KBM-7 (cell line): ENCODE results near the gene ACOT11.

Experiments
- DNase-seq: peaks from one replicate; pipeline ENCODE4 v3.0.0-alpha.2; 2015
- in situ Hi-C: fragments of 300-500 bp; cut with MboI; formaldehyde crosslinking; loops from 2 replicates; pipeline ENCODE4 v1.14.3; 2020; ENCODE audit warnings: low sequenced_read_pairs, low pct_unique_long_range_greater_than_20kb, mixed read lengths

ACOT11 gene

DNA sequence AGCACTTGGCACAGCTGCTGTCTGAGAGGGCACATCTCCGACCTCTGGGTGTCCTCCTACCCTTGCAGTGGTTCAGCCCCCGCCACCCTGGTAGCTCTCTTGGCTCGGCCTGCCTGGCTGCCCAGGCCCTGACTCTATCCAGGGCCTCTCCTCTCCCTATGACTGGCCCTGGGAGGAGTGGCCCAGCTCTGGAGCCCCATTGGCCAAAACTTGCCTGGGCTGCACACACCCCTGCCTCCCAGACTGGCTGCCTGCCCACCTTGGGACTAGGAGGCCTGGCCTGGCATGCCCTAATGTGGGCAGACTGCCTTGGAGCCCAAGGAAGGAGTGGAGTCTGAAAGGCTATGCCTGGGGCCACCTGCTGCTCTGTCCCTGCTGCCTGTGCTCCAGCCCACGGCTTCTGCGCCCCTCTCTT lies 33.6 kb downstream of the ACOT11 start:
- no peak for DNase-seq
- in situ Hi-C loops, result no loop called here

DNA sequence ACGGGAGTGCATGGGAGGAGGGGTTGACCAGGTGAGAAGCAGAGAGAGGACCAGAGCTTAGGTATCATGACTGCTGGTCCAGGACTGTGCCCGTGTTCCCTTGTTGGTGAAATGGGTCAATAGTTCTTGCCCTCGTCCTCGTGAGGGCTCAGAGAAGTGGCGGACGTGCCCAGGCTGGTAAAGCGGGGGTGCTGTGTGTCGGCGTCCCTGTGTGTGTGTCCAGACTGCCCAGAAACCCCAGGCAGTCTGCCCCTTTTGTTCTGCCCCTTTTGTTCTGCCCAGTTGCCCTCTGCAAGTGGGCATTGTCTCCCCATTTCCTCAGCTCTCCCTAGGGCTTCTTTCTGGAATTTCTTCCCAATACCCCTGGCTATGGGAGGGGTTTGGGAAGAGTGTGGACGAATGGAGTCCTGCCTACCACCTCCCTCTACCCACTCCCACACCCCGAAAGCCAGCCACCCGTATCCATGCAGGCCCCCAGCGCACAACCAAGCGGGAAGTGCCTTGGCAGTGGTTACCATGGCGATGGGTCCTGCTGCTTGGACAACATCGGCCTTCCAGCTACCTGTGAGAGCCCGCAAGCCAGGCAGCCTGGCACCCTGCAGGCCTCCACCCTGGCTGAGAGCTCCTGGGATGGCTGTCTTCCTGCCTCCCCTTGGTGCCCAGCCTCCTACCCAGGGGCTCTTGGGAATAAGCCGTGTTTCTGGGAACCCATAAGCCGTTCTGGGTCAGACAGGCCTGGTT lies 34.7 kb downstream of the ACOT11 start:
- DNase-seq, result no peak
- in situ Hi-C loops, result no loop called here

DNA sequence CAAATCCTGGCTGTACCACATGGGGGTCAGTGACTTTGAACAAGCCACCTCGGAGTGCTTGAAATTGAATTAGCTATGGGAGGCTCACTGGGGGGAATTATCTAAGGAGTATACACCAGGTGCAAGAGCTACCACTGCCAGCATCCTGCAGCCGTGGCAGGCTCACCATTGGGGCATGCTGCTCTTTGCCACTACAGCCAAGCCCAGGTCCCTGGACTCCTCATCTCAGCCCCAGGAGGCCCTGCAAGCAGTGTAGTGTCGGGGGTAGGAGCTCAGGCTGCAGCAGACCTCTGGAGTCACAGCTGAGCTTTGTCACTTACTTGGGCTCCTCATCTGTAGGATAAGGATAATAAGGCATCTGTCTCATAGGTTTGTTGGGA lies 35.3 kb downstream of the ACOT11 start:
- DNase-seq, result no peak
- in situ Hi-C loops, result no loop called here

DNA sequence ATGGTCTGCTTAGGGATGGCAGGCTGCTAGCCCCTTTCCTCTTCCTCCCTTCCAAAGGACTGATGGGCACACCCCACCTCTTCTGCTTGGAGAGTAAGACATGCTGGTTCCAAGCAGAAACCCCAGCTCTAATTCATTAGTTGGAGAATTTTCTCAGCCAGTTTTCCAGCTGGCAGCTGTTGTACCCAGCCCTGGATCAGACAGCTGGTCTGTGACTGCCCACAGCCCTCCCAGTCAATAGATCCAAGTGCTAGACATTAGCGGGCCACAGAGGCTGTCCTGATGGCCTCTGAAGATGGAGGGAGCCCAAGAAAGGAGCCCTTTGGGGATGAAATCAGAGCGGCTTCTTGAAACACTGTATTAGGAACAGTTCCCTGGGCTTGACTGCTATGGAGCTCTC lies 35.8 kb downstream of the ACOT11 start:
- in situ Hi-C loops, result no loop called here
- no peak for DNase-seq

DNA sequence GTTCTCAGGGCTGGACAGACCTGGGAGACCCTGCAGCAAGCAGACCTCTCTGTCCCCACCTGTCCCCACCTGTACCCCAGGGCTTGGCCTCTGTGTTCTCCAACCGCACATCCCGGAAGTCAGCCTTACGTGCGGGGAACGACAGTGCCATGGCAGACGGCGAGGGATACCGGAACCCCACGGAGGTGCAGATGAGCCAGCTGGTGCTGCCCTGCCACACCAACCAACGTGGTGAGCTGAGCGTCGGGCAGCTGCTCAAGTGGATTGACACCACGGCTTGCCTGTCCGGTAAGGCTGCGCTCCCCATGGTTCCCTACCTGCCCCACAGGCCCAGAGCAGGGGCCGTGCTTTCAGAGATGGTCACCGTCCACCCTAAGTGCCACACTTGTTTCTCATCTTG lies 36.5 kb downstream of the ACOT11 start:
- DNase-seq, result no peak
- in situ Hi-C loops, result no loop called here

DNA sequence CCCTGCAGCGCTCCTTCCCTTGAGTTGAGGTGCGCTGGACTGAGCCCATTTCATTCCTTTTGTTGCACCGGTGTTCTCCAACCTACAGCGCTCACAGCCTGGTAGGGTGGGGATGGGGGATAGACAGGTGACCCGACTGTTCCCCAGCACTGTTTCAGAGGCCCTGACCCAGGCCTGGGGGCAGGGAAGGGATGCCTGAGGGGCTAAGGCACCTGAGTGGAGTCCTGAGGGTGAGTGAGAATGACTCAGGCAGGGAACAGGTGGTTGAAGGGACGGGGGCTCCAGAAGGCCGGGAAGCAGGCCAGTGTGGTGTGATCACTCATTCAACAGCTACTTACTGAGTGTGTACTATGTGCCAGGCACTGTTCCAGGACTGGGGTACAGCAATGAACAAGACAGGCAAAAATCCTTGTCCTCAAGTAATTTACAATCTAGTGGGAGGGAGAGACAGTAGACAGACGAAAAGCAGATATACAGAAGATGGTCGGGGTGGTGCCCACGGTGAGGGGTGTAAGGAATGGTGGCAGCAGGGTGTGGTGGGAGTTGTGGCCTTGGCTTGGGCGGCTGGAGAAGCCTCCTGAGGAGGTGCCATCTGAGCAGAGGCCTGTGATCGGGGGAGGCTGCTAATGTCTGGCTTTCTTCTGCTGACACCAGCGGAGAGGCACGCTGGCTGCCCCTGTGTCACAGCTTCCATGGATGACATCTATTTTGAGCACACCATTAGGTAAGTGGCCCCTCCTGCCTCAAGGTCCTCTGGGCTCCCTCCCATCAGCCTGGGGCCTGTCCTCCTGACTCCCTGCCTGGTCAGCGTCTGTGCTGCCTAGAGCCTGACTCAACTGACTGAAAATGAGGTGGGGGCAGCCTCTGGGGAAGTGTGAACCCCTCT lies 37.4 kb downstream of the ACOT11 start:
- in situ Hi-C loops, result no loop called here
- DNase-seq, result no peak

DNA sequence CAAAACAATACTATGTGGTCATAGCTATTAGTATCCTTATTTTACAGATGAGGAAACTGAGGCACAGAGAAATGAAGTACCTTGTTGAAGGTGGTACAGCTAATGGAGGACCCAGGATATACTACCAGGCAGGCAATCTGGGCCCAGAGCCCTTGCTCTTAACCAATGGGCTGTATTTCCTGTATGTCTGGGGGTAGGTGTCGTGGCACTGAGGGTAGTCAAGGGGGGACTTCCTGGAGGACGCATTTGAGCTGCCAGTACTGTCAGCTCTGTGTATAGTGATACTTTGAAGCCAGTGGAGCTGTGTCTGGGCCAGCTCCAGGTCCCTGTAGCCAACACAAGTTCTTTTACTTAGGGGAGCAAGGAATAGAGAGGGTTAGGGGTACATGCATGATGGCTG lies 40.3 kb downstream of the ACOT11 start:
- in situ Hi-C loops, result no loop called here

DNA sequence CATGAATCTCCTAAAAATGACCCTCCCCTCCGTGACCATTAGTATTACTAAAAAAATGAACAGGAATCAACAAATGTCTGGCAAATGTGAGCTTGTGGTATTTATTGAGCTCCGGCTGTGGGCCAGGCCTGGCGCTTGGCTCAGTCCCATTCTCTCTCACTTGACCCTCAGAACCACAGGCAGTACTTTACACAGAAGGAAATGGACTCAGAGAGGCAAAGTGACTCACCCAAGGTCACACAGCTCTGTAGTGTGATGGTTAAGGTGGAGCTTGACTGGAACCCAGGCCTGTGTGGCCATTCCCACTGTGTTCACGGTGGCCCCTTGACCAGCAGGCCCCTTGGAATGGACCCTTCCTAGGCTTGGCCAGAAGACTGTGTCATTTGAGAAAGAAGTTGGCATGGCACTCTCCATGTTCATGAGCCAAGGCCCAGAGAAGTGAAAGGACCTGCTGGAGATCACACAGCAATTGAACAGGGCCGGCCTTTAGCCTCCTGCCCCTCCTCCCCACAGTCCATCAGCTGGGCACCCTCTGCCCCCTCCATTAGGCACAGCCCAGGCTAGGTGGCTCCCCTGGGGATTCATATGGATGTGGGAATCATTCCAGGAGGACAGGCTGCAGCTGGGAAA lies 43.2 kb downstream of the ACOT11 start:
- DNase-seq, result no peak
- in situ Hi-C loops, result no loop called here

More for the DNA sequence above, 40.3 kb downstream of the ACOT11 start:
- no peak for DNase-seq

DNA sequence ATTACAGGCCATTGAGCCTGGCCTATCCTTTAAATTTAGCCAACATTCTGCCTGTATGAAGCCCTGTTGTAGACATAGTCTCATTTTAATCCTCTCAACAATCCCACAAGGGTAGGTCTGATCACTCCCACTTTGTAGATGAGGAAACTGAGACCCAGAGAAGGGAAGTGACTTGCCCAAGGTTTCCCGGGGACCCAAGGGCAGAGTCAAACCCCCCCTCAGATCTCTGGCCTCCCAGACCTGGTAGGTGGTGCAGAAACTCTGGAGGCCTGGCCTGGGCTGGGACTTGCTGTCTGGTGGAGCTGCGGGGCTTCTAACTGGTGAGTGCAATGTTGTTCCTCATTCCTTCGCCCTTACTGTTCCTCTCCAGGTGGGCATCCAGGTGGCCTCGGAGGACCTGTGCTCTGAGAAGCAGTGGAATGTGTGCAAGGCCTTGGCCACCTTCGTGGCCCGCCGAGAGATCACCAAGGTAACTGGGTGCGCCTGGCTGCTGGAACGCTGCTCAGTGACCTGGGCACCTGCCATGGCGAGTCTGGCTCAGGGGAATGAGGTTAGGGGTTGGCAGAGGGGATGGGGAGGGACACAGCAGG lies 45.6 kb downstream of the ACOT11 start:
- no peak for DNase-seq
- in situ Hi-C loops, result no loop called here

DNA sequence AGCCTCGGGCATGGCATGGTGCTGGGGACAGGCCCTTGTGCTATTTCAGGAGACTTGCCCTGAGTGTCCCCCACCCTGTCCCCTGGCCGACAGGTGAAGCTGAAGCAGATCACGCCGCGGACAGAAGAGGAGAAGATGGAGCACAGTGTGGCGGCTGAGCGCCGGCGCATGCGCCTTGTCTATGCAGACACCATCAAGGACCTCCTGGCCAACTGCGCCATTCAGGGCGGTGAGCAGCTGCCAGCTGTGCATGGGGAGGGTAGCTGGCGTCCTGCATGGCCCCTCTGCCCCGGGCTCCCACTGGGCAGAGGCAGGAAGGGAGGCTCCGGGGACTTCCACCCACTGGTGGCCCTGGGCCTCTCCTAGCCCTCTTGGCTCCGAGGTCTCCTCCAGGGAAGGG lies 46.4 kb downstream of the ACOT11 start:
- no peak for DNase-seq
- in situ Hi-C loops, result no loop called here

DNA sequence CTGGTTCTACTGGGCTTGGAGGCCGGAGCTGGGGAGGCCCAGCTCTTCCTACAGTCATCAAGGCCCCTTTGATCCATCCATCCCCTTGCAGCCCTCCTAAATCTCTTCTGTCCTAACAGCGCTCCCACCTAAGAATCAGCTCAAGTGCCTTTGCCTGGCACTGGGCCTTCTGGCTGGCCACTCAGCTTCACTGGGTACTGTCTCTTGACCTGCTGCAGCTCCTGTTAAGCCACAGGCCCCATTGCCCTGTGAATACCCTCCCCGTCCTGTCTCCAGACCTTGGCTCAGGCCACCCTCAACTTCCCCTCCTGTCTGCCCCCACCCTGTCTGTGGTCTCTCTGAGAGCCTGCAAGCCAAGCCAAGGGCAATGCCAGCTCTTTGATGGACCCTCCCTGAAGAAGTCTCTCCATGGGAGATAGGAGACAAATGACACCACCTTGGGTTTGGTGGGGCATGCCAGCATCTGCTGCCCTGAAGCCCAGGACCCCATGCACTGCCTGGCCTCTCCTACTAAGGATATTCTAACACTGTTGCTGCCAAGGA lies 48.0 kb downstream of the ACOT11 start:
- in situ Hi-C loops, result no loop called here
- no peak for DNase-seq

DNA sequence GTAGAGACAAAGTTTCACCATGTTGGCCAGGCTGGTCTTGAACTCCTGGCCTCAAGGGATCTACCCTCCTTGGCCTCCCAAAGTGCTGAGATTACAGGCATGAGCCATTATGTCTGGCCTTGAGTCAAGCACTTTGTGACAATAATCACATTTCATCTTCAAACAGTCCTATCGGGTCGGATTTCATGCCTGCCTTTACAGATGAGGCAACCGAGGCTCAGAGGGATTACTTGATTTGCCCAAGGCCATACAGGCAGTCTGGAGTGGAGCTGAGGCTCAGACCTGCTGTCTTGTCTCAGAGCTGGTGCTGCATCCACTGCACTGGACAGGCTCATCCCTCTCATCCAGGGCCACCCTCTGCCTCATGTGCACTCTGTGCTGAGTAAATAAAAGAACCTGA lies 48.7 kb downstream of the ACOT11 start:
- in situ Hi-C loops, result no loop called here
- no peak for DNase-seq

DNA sequence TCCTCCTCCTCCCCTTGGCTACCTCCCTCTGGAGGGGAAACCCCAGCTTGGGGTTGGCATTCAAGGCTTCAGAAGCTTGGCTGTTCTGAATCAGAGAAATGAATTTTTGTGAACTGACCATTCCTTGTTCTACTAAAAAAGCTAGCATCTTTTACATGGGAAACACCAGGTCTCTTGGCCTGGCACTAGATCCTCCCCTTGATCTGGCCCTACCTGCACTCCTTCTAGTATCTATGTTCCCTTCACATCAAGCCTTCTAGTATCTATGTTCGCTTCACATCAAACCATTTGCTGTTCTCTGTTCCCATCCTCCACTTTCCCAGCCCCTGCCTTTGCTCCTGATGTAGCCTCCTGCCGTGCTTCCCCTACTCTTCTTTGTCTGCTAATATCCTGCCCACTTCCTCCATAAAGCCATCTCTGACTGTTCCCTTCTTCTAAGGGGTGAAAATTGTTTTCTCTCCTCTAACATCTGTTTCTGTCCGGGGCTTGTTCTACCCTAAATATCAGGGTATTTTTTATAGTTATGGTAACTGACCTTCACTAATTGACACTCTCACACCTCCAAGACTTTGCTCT lies 49.5 kb downstream of the ACOT11 start:
- in situ Hi-C loops, result no loop called here
- peak; percentile 33 for DNase-seq

DNA sequence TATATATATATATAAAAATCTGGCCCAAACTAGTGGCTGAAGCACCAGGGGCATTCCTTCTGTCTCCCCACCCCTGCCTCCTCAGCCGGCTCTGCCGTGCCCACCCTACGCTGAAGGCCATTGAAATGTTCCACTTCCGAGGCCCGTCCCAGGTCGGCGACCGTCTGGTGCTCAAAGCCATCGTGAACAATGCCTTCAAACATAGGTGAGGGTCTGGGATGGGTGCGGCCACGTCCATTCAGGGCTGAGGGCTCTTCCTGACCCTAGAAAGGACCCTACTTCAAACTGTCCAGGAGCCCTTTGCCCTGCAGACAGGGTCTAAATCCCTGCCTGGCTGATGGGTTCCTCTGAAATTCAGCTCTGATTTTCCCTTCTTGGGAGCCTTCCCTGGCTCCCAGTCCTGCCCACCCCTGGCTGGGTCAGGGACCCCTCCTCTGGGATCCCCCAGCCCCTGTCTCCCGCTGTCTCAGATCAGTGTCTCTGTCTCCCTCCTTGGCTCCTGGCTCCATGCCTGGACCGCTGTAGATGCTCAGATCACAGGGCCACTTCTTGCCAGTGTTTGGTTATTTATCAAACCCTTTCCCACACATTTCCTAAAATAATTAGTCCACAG lies 51.3 kb downstream of the ACOT11 start:
- no peak for DNase-seq
- in situ Hi-C loops, result no loop called here

DNA sequence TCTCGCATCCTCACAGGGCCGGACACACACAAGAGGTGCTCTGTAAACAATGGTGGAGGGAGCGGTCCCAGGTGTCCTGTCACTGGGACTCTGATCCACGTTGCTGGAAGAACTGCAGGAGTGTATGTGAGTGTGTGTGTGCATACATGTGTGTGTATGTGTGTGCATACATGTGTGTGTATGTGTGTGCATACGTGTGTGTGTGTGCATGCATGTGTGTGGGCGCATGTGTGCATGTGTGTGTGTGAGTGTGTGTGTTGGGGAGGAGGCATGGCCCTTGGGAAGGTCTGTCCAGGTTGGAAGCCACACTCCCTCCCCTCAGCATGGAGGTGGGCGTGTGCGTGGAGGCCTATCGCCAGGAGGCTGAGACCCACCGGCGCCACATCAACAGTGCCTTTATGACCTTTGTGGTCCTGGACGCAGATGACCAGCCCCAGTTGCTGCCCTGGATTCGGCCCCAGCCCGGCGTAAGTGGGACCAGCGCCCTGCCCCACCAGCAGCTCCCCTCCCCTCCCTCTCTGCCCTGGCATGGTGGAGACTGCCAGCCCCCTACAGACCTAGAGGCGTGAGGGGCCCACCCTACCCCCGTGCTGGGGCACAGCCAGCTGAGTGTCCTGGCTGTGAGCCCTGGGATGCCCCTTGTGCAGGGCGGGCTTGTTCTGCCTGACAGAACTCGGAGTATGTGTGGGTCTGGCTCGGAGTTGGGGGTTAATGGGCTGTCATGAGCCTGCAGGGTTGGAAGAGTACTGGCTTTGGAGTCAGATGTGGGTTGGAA lies 53.1 kb downstream of the ACOT11 start:
- in situ Hi-C loops, result no loop called here
- no peak for DNase-seq

DNA sequence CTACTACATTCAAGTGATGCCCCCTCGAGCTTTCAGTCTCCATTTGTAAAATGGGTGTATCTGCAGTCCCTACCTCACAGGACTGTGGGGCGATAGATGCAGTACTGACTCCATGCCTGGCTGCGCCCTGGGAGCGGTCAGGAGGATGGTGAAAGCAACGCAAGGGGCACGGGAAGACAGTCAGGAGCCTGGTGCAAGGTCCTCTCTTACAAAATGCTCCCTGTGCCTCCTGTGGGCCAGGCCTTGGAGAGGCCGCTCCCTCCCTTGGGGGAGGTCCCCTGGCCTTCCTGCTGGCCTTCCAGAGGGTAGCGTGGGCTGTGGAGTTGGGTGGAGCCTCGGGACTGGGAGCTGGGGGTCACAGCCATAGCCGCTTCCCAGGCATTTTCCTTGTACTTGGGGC lies 53.7 kb downstream of the ACOT11 start:
- in situ Hi-C loops, result no loop called here
- DNase-seq, result no peak

DNA sequence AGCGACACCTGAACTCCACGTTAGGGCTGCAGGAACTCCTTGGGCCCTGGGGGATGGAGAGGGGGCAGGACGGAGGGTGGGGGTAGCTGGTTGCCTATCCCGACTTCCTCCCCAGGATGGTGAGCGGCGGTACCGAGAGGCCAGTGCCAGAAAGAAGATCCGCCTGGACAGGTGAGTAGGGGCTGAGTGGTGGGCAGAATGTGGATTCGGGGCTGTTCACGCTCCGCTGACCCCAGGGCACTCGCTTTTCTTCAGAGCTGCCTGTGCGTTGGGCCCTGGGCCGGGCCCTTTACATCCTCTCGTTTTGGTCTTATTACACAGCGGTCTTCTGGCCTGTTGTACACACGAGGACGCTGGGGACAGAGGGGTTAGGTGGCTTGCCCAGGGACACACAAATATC lies 54.5 kb downstream of the ACOT11 start:
- DNase-seq, result no peak
- in situ Hi-C loops, result no loop called here

DNA sequence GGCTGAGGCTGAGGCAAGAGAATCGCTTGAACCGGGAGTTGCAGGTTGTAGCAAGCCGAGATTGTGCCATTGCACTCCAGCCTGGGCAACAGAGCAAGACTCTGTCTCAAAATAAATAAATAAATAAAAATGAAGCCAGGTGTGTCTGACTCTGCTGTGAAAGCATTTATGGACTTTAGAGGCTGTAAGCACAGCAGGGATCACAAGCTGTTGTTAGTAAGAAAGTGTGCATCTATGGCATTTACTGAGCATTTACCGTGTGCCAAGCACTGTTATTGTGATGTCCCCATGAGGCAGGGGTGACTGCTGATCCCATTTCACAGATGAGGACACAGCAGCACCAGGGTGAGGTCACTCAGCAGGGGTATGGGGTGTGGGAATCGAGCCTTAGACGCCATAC lies 55.2 kb downstream of the ACOT11 start:
- no peak for DNase-seq
- in situ Hi-C loops, result no loop called here
